ENCODE data around the gene KCNRG.
"Not testable (repeated sequence)": the region's sequence is repeated elsewhere in the genome, so short reads cannot be mapped to it uniquely, and the experiment has no call there.

Gene KCNRG

GRCh38 chr13:50055454-50055853 lies 40.2 kb downstream of the KCNRG start:
- Histone ChIP-seq H3K27me3 (ENCODE audit: insufficient read depth, poor library complexity, severe bottlenecking) (no peaks in the 10 kb centered on the region), H3K27ac (ENCODE audit: poor library complexity, severe bottlenecking) (no peak overlapping the region), H3K9me3 (ENCODE audit: severe bottlenecking) (no peaks in the 10 kb centered on the region), H3K36me3 (ENCODE audit: low read depth) (peaks cover 81% of the 10 kb centered on the region), H3K4me1 (ENCODE audit: insufficient read depth, poor library complexity, severe bottlenecking) (no peaks in the 10 kb centered on the region), H3K4me3 (ENCODE audit: severe bottlenecking) (no peak overlapping the region)
- TF ChIP-seq, protein P1, sequence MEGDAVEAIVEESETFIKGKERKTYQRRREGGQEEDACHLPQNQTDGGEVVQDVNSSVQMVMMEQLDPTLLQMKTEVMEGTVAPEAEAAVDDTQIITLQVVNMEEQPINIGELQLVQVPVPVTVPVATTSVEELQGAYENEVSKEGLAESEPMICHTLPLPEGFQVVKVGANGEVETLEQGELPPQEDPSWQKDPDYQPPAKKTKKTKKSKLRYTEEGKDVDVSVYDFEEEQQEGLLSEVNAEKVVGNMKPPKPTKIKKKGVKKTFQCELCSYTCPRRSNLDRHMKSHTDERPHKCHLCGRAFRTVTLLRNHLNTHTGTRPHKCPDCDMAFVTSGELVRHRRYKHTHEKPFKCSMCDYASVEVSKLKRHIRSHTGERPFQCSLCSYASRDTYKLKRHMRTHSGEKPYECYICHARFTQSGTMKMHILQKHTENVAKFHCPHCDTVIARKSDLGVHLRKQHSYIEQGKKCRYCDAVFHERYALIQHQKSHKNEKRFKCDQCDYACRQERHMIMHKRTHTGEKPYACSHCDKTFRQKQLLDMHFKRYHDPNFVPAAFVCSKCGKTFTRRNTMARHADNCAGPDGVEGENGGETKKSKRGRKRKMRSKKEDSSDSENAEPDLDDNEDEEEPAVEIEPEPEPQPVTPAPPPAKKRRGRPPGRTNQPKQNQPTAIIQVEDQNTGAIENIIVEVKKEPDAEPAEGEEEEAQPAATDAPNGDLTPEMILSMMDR (IDR thresholded peaks at IDR 0.05; ENCODE audit: poor library complexity, severe bottlenecking), result no peak
- DNase-seq (ENCODE audit: low spot score) (no peak), ATAC-seq (ENCODE audit: low read depth) (no peak)

- Histone ChIP-seq H3K27ac (ENCODE audit: poor library complexity, severe bottlenecking) (no peak overlapping the region), H3K36me3 (ENCODE audit: low read depth) (peaks cover 76% of the 10 kb centered on the region), H3K4me3 (ENCODE audit: severe bottlenecking) (no peak overlapping the region), H3K4me1 (ENCODE audit: insufficient read depth, poor library complexity, severe bottlenecking) (no peaks in the 10 kb centered on the region), H3K27me3 (ENCODE audit: insufficient read depth, poor library complexity, severe bottlenecking) (no peaks in the 10 kb centered on the region), H3K9me3 (ENCODE audit: severe bottlenecking) (no peaks in the 10 kb centered on the region)
- no peak for ATAC-seq (ENCODE audit: low read depth)
- TF ChIP-seq, protein P1 (IDR thresholded peaks at IDR 0.05; ENCODE audit: poor library complexity, severe bottlenecking), result no peak
- DNase-seq (ENCODE audit: low spot score), result no peak
These were observed 45.5 kb downstream of the KCNRG start for GRCh38 chr13:50060718-50061117.

DNA sequence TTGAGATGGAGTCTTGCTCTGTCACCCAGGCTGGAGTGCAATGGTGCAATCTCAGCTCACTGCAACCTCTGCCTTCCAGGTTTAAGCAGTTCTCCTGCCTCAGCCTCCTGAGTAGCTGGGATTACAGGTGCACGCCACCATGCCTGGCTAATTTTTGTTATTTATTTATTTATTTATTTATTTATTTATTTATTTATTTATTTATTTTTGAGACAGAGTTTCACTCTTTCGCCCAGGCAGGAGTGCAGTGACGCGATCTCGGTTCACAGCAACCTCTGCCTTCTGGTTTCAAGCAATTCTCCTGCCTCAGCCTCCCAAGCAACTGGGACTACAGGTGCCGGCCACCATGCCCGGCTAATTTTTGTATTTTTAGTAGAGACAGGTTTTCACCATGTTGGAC lies 47.1 kb downstream of the KCNRG start:
- H3K4me1 ChIP-seq (ENCODE audit: insufficient read depth, poor library complexity, severe bottlenecking); H3K27ac ChIP-seq (ENCODE audit: poor library complexity, severe bottlenecking); DNase-seq (ENCODE audit: low spot score); H3K9me3 ChIP-seq (ENCODE audit: severe bottlenecking); H3K27me3 ChIP-seq (ENCODE audit: insufficient read depth, poor library complexity, severe bottlenecking); ATAC-seq (ENCODE audit: low read depth); H3K4me3 ChIP-seq (ENCODE audit: severe bottlenecking): not testable (repeated sequence)
- H3K36me3 ChIP-seq (ENCODE audit: low read depth), result peaks cover 75% of the 10 kb centered on the region

DNA sequence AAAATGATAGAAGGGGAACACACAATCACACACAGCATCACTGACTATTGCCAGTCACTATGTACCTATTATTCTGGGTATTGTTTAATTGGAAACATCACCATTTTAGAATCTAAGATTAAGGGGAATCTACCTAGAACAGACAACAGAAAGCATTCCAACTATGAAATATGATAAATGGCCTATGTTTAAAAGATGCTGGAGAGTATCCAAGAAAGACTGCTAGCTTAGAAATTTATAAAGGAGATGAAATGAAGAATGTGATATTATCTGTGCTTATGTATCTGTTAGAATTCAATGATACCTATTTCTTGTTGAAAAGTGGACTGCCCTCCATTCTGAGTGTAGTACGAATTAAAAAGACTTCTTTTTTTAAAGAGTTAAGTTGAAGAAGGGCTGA lies 50.5 kb downstream of the KCNRG start:
- ATAC-seq (ENCODE audit: low read depth) (no peak), DNase-seq (ENCODE audit: low spot score) (no peak)
- H3K27ac ChIP-seq (ENCODE audit: poor library complexity, severe bottlenecking), result no peak overlapping the region
- H3K27me3 ChIP-seq (ENCODE audit: insufficient read depth, poor library complexity, severe bottlenecking), result no peaks in the 10 kb centered on the region
- peaks cover 80% of the 10 kb centered on the region for H3K36me3 ChIP-seq (ENCODE audit: low read depth)
- TF ChIP-seq, protein P1 (IDR thresholded peaks at IDR 0.05; ENCODE audit: poor library complexity, severe bottlenecking), result no peak
- no peaks in the 10 kb centered on the region for H3K9me3 ChIP-seq (ENCODE audit: severe bottlenecking)
- H3K4me1 ChIP-seq (ENCODE audit: insufficient read depth, poor library complexity, severe bottlenecking), result peaks cover 15% of the 10 kb centered on the region
- H3K4me3 ChIP-seq (ENCODE audit: severe bottlenecking), result no peak overlapping the region

DNA sequence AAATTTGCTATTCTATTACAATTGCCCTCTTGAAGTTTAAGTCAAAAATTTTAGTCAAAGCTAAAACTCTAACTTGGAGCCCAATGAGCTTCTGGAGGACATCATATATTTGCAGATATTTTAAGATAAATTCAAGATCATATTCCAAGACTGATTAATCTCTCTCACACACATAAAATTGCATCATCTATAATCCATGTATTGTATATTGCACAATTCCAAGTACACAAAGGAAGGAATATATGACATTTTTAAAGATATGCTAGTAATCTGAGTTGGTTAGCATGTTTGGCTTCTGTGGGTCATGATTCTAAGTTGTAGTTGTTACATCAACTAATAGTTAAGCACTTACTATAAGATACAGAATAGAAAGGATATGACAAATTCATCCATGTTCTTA lies 53.3 kb downstream of the KCNRG start:
- no peak overlapping the region for H3K27ac ChIP-seq (ENCODE audit: poor library complexity, severe bottlenecking)
- H3K4me1 ChIP-seq (ENCODE audit: insufficient read depth, poor library complexity, severe bottlenecking), result peaks cover 41% of the 10 kb centered on the region
- H3K36me3 ChIP-seq (ENCODE audit: low read depth), result peaks cover 86% of the 10 kb centered on the region
- H3K9me3 ChIP-seq (ENCODE audit: severe bottlenecking), result no peaks in the 10 kb centered on the region
- no peak overlapping the region for H3K4me3 ChIP-seq (ENCODE audit: severe bottlenecking)
- TF ChIP-seq, protein P1 (IDR thresholded peaks at IDR 0.05; ENCODE audit: poor library complexity, severe bottlenecking), result no peak
- no peak for DNase-seq (ENCODE audit: low spot score)
- H3K27me3 ChIP-seq (ENCODE audit: insufficient read depth, poor library complexity, severe bottlenecking), result no peaks in the 10 kb centered on the region
- no peak for ATAC-seq (ENCODE audit: low read depth)
